HG02588 (cell line): ENCODE data around the gene ZFR.

Source experiments
- ATAC-seq: cut with Tn5 transposase; IDR thresholded peaks from one replicate; pipeline ENCODE4 v1.9.1; 2021; ENCODE audit warnings: mild to moderate bottlenecking, moderate library complexity; ENCODE audit not compliant: unreplicated experiment

ZFR gene

DNA sequence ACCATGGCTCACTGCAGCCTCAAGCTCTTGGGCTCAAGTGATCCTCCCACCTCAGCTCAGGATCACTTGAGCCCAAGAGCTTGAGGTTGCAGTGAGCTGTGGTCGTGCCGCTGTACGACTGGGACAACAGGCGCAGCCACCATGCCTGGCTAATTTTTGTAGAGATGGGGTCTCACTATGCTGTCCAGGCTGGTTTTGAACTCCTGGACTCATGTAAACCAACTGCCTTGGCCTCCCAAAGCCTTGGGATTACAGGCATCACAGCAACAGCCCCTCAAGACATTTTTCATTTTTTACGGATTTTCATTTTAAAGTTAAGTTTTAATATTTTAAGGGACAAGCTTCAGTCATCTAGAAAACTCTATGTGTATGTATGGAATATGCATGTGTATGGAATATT lies 78.9 kb downstream of the ZFR start:
- no peak for ATAC-seq

DNA sequence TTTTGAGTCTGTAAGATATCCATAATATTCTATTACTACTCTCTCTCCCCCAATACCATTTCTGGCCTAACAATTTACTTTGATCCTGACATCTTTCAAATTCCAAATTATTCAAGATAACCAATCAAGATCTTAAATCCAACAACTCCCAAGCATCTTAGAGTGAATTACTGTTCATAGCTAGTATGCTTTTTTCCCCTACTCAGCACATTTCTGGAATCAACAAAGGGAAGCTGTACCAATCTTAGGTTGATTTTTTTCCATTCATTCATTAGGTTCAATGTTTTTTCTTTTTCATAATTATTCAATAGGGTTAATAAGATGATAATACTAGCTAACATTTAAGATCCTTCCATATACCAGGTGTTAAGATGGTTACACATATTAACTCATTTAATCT lies 81.5 kb downstream of the ZFR start:
- no peak for ATAC-seq

DNA sequence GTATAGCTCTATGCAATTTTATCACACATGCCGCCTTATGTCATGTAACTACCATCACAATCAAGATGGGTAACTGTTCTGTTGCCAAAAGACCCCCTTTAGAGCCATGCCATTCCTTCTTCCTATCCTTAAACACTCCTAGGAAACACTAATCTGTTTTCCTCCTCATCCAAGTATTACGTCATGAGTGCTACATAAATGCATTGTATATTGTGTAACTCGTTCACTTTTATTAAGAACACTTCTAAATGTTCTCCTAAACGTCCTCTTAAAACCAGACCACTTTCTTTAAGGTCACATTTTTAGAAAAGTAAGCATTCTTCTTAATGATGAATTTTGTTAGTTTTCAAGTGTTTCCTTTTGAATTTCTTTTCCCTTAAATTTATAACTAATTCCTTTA lies 82.0 kb downstream of the ZFR start:
- ATAC-seq: no peak

DNA sequence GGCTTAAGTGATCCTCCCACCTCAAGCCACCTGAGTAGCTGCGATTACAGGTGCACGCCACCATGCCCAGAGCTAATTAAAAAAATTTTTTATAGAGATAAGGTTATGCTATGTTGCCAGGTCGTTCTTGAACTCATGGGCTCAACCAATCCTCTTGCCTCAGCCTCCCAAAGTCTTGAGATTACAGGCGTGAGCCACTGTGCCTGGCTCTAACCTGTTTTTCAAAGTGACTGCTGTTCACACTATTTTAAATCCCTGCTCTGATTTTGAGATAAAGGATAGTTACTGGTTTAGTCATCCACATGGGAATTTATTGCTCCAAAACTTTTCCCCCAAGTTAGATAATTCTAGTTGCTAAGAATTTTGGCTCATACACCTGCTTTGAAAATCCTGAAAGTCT lies 83.6 kb downstream of the ZFR start:
- no peak for ATAC-seq

DNA sequence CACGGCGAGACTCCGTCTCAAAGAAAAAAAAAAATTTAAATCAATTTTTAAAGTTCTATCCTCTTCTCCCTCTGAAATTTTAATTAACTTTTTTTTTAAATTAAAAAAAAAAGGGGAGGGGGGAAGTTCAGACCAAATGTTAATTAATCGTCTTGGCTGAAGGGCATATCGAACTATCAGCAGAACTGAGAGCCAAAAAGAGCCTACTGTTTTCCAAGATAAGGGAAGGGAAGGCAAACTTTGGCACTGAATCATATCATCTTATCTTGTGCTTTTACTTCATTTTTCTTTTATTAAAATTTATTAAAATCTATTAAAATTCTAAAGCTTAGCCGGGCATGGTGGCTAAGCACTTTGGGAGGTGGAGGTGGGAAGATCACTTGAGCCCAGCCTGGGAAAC lies 85.9 kb downstream of the ZFR start:
- no peak for ATAC-seq

DNA sequence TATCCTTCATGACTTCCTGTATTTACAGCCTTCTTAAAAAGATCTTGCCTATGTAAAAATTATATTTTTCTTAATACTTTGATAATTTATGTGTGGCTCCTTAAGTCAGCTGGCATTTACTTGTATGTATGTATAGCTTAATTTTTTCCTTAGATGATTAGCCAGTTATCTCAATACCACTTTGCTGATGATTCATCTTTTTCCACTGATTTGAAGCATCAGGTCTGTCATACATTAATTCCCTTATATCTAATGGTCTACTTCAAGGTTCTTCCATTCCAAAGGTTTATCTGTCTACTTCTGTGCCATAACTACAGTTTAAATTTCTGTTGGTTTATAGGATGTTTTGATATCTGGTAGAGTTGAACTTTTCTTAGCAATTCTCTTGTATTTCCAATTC lies 86.9 kb downstream of the ZFR start:
- no peak for ATAC-seq

DNA sequence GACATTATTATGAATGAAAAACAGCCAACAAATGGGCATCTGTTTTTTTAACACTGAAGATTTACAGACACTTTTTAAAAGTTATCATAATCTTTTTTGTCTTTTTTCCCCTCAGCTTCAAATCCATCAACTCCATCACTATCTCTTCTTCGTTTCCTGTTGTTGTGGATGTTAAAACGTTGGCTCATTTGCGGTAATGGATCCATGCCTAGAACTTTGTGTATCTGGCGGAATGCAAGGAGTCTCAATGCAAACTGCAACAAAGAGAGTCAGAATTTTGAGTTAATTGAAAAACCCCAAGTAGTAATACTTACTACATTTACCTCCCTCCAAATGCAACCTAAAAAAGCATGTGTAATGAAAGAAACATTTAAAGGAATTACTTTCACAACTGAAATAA lies 88.9 kb downstream of the ZFR start:
- ATAC-seq: no peak

DNA sequence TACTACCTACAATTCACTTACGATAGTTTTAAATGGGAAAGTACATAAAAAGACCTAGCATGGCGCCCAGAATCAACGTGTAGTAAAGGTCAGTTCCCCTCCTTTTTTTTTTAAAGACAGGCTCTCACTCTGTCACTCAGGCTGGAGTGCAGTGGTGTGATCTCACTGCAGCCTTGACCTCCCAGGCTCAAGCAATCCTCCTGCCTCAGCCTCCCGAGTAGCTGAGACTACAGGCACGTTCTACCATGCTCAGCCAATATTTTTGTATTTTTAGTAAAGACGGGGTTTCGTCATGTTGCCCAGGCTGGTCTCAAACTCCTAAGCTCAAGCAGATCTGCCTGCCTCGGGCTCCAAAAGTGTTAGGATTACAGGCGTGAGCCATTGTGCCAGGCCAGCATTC lies 91.1 kb downstream of the ZFR start:
- no peak for ATAC-seq

DNA sequence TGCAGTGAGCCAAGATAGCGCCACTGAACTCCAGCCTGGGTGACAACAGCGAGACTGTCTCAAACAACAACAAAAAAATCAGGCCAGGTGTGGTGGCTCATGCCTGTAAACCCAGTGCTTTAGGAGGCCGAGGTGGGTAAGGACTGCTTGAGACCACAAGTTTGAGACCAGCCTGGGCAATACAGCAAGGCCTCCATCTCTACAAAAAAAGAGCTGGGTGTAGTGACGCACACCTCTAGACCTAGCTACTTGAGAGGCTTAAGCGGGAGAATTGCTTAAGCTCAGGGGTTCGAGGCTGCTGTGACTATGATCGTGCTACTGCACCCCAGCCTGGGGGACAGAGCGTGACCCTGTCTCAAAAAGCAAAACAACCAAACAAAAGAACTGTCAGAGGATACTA lies 91.9 kb downstream of the ZFR start:
- no peak for ATAC-seq

DNA sequence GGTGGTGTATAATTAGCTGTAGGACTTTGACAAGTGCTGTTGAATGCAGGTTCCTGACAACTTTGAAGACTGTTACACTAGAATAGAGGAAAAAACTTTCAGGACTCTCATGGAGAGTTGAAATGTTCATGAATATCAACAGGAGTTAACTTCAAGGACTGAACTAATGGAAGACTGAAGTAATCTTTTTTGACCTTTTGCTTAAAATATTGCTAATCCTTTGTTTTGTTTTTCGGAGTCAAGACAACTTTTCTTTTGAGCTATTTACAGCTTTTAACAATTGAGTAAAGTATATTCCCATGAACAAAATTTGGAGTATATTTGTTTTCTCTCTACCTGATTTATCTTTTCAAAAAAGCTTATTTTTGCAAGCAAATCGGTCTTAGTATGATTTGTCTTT lies 97.7 kb downstream of the ZFR start:
- no peak for ATAC-seq

DNA sequence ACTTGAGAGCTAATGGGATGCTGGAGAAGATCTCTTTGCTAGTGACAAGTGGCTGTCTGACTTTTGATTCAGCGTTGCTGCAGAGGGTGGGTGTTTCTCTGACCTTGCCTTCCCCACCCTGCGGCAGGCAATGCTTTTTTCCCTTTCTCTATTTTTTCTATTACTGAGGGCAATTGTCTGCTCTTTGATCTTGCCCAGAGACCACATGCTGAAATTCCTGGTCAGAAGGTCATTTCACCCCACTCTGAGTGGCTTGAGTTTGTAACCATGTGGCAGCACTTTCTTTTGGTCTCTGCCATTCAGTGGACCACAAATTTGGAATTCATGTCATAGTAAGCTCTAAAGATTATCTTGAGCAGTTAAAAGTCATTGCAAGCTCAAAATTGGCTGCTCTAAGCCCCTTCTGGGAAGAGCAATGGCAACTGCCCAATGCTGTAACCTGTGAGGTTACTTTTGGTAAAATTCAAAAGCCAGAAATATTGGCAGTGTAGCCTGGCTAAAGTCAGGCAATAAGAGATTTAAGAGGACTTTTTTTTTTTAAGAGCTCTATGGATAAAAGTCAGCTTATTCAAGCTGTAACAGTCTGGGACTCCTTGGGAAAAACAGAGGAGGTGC lies 101.4 kb downstream of the ZFR start:
- no peak for ATAC-seq

DNA sequence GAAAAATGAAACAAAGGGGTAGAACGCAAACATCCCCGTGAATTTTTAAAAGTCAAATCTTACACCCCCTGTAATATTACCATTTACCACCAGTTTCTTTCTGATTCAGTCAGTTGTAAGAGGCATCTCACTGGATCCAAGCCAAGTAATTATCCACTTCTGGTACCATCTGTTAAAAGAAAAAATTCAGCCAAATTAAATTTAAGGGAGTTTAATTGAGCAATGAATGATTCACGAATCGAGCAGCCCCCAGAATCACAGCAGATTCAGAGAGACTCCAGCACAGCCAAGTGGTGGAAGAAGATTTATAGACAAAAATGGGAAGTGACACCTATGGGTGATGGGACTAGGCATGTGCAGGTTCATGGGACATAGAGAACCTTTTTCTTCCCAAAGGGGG lies 101.9 kb downstream of the ZFR start:
- no peak for ATAC-seq

DNA sequence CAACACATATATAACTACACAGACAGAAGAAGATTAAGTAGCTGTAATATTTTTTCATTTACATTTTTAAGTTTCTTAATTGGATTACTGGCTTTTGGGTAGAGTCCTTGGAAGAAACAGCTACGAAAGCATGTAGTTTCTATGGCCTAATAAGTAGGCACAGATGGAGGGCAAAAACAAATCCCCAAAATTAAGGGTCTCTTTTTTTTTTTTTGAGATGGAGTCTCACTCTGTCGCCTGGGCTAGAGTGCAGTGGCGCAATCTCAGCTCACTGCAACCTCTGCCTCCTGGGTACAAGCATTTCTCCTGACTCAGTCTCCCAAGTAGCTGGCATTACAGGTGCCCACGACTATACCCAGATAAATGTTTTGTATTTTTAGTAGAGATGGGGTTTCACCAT lies 104.7 kb downstream of the ZFR start:
- ATAC-seq: no peak

DNA sequence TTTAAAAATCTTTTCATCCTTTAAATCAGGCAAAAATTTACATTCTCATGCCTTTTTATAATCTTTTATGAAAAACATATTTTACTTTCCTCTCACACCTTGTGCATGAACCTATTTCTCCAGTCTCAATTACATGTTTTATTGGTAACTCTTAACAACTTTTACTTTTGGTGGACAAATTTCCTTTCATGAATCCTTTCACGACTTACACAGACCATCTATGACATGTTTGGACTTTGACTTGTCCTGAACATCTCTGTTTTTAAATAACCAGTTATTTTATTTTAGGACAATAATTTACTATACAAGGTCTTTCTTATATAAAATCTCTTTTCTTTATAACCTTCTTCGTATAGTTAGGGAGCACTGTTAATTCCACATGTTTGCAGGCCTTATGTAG lies 105.3 kb downstream of the ZFR start:
- no peak for ATAC-seq

DNA sequence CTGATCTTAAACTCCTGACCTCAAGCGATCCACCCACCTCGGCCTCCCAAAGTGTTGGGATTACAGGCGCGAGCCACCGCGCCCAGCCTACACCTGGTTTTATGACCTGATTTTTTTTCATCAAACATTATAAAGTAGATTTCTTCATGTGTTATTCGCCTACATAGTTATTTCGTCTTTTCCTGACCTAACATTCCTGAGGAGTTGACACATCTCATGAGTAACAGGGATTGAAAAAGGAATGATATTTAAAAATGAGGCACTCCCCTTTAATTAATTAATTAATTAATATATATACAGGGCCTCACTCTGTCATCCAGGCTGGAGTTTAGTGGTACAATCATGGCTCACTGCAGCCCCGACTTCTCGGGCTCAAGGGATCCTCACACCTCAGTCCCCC lies 111.6 kb downstream of the ZFR start:
- ATAC-seq: no peak

DNA sequence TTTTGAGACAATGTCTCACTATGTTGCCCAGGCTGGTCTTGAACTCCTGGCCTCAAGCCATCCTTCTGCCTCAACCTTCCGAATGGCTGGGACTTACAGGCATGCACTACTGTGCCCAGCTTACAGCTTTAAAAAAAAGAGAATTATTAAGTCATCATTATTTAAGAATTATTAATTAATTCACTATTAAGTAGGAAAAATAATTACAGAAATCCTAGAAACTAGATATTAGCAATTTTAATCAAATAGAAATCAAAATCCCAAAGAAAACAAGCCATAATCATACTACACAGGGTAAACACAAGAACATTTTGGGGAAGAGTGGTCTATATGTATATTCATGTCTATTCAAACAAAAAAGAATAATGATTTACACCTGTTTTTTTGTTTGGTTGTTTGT lies 112.2 kb downstream of the ZFR start:
- no peak for ATAC-seq

DNA sequence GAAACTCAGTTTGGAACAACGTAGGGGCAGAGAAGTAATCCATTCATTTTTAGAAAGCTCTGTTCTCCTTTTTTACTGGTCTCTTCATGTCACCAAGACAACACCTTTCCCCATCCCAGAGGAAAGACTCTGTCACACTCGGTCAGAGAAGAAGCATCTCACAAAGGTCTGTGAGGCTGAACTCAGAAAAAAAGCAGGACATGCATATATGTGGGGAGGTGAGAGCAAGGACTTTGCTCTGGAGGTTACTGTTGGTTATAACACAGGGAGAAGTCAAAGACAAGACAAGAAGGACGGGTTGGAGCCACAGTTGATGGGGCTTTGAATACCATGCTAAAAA lies 112.6 kb downstream of the ZFR start:
- ATAC-seq: no peak

DNA sequence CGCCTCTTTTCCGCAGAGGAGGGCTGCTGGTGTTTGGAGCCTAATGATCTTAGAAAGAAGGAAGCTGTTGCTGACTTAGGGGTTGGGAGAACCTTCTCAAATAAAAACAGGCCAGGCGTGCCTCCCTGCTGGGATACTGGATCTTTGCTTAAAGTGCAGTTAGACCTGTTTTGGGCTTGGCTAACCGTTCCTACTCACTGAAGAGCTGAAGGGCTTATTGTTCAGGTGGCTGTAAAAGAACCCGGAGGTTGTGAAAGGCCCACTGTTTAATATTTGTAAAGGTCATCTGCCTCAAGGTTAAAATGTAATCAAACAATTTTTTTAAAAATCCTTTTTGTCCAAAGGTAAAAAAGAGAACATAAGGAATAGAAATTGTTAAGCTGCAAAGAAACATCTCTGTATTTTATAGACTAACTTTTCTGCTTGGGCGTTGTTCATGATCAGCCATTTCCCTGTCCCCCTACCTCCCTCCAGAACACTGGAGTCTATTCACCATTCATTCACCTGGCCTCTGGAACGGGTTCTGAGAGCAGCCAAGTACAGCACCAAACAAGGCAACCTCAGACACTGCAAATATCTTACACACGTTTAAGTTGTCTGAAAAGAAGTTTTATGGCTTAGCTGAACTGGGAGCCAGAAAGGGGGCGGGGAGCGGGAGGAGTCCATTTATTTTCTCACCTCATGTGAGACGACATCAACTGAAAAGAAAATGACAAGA lies 113.2 kb downstream of the ZFR start:
- no peak for ATAC-seq

DNA sequence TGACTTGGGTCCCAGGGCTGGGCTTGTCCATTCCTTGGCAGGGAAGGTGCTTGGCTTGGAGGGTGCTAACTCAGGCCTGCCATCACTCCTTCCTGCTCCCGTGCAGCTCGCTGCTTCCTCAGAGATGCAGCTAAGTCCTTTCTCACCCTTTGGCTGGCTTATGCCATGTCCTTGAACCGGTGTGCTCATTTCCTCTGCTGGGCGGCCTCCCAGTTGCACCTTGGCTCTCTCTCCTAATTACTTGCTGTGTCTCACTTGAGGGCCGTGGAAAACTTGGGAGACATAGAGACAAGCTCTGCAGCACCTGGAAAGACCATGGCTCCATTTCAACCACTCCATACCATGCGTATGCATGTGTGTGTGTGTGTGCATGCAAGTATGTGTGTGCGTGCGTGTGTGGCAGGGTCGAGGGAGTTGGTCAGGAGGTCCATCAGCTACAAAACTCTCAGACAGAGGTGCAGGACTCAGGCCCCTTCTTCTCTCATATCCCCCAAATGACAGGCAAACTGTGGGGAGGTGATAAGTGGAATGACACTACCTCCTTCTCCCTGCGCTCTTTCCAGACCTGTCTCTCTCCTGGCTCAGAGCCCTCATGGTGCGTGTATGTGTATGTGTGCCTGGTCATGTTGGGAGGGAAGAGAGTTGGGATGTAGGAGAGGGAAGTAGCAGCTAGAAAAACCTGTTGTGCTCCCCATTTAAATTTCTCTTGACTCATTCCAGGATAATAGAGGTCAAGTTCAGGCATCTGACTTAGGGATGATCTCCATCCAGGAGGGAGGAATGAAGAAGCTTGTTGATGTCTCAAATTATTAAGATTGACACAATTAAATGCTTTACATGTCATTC lies 114.2 kb downstream of the ZFR start:
- ATAC-seq: no peak

DNA sequence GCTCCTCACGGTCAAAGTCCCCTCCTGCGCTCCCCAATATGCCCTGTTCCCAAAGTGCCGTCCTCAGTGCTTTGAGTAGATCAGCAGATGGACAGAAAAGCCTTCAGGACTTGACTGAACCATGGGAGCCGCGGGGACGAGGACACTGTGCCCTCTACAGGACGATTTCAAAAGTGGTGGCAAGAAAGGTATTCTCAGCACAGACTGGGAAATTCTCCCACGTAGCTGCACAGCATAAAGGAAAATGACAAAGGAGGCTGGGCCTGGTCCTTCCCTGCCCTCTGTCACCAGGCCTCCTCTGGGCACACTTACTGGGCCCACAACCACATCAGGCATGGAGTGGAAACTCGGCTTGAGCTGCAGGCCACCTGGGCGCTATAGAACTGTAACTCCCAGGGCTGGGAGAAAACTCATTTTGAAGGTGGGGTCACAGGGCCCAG lies 115.1 kb downstream of the ZFR start:
- ATAC-seq: peak; percentile 80

DNA sequence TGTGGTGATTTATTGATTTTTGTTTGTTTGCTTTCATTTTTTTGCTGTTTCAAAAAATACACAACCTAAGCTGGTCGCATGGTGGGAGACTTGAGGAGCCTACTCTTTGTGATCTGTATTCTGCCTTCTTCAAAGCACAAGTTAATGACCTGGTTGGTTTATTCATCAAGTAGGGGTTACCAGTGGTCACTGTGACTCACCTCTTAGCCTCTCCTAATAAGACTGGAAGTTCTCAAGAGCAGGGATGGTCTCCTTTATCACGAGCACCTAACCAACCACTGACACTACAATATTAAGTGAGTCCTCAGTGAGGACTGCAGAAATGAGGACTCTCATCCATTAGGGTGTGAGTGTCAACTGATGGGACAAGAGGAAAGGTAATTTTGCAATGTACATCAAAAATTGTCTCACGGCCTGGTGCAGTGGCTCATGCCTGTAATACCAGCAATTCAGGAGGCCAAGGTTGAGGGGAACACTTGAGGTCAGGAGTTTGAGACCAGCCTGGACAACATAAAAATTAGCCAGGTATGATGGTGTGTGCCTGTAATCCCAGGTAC lies 118.2 kb downstream of the ZFR start:
- no peak for ATAC-seq

DNA sequence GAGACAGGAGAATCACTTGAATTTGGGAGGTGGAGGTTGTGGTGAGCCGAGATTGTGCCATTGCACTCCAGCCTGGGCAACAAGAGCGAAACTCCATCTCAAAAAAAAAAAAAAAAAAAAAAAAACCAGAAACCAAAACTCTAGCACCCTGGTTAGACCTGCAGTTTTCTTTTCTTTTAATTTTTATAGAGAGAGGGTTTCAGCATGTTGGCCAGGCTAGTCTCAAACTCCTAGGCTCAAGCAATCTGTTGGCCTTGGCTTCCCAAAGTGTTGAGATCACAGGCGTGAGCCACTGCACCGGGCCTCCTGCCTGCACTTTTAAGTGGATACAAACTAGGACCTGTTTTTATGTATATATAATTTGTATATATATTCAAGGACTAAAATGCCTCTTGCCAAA lies 118.9 kb downstream of the ZFR start:
- no peak for ATAC-seq
